Activated naive CD8-positive, alpha-beta T cell (primary cell): ENCODE data around the gene ECEL1.

Experiments
- H3K27ac Mint-ChIP-seq: one replicate; pipeline ENCODE4 v1.8.0; 2021; ENCODE audit warnings: mixed read lengths
- H3K27me3 Mint-ChIP-seq: one replicate; pipeline ENCODE4 v1.8.0; 2021; ENCODE audit warnings: mixed read lengths
- H3K36me3 Mint-ChIP-seq: one replicate; pipeline ENCODE4 v1.8.0; 2021; ENCODE audit warnings: mixed read lengths
- H3K4me1 Mint-ChIP-seq: one replicate; pipeline ENCODE4 v1.8.0; 2021; ENCODE audit warnings: low read depth, mixed read lengths
- H3K4me3 Mint-ChIP-seq: one replicate; pipeline ENCODE4 v1.8.0; 2021; ENCODE audit warnings: mild to moderate bottlenecking, mixed read lengths
- H3K9me3 Mint-ChIP-seq: one replicate; pipeline ENCODE4 v1.8.0; 2021; ENCODE audit warnings: low read depth, mixed read lengths

Gene ECEL1

DNA sequence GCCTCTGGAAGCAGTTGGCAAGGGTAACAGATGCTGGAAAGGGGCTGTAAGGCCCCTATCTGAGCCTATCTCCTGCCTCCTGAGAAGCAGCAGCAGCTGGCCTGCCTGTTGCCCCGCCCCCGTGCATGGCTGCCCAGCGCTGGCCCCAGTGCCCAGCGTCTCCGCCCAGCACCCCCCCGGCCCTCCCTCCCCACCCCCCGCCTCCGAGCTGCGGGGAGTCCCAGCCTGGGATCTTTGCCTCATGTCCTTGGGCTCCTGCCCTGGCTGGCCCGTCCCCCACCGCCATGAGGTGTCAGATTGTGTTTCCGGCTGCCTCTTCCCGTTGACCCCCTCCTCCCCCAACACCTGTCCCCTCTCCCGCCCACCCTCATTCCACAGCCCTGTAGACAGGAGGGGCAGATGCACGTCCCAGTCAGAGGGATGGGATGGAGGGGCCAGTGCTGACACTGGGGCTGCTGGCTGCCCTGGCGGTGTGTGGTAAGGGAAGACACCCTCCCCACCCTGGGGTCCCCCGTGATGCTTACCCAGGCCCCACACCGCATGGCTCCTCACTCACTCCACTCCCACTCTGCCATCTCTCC is 38.2 kb upstream of the ECEL1 start, which contains the start of gene CHRND:
Gene CHRND (plus strand): TSS at position 370 of the 581 bp plus-strand sequence. CDS start 56 bp downstream, at position 426.
- H3K9me3 Mint-ChIP-seq = no peaks in the 10 kb centered on the region
- H3K27ac Mint-ChIP-seq = no peak within 1 kb of the TSS
- no peaks in the 10 kb centered on the region for H3K36me3 Mint-ChIP-seq
- H3K4me1 Mint-ChIP-seq = peaks cover 19% of the 10 kb centered on the region
- peaks cover 6% of the 10 kb centered on the region for H3K27me3 Mint-ChIP-seq
- no peak within 1 kb of the TSS for H3K4me3 Mint-ChIP-seq

DNA sequence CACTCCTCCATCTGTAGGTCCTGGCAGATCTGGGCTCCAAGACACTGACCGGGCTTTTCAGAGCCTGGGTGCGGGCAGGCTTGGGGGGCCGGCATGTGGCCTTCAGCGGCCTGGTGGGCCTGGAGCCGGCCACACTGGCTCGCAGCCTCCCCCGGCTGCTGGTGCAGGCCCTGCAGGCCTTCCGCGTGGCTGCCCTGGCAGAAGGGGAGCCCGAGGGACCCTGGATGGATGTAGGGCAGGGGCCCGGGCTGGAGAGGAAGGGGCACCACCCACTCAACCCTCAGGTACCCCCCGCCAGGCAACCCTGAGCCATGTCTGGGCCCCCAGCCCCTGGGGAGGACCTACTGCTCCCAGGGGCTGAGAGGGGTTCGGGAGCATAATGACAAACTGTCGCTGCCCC is 37.6 kb upstream of the ECEL1 start:
- Mint-ChIP-seq H3K27me3 (peaks cover 6% of the 10 kb centered on the region), H3K4me1 (peaks cover 19% of the 10 kb centered on the region), H3K36me3 (no peaks in the 10 kb centered on the region), H3K9me3 (no peaks in the 10 kb centered on the region), H3K27ac (no peak overlapping the region), H3K4me3 (no peak overlapping the region)

DNA sequence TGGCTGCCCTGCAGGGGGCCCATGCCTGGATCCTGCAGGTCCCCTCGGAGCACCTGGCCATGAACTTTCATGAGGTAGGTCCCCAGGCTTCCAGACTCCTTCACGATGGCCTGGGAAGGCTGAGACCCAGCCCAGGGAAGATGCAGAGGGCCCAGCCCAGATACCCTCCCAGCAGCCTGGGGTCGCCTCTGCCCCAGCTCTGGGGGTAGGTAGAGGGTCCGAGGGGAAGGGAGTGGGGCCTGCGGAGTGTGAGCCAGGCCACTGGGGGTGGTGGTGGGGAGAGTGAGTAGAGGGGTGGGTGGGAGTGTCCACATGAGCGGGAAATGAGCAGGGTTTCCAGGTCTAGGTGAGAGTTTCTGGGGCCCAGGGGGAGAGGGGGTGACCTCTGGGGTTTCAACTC is 37.1 kb upstream of the ECEL1 start:
- H3K27ac Mint-ChIP-seq = no peak overlapping the region
- peaks cover 6% of the 10 kb centered on the region for H3K27me3 Mint-ChIP-seq
- H3K4me1 Mint-ChIP-seq = peaks cover 19% of the 10 kb centered on the region
- no peaks in the 10 kb centered on the region for H3K36me3 Mint-ChIP-seq
- no peaks in the 10 kb centered on the region for H3K9me3 Mint-ChIP-seq
- peak overlapping the region; percentile 27 for H3K4me3 Mint-ChIP-seq

DNA sequence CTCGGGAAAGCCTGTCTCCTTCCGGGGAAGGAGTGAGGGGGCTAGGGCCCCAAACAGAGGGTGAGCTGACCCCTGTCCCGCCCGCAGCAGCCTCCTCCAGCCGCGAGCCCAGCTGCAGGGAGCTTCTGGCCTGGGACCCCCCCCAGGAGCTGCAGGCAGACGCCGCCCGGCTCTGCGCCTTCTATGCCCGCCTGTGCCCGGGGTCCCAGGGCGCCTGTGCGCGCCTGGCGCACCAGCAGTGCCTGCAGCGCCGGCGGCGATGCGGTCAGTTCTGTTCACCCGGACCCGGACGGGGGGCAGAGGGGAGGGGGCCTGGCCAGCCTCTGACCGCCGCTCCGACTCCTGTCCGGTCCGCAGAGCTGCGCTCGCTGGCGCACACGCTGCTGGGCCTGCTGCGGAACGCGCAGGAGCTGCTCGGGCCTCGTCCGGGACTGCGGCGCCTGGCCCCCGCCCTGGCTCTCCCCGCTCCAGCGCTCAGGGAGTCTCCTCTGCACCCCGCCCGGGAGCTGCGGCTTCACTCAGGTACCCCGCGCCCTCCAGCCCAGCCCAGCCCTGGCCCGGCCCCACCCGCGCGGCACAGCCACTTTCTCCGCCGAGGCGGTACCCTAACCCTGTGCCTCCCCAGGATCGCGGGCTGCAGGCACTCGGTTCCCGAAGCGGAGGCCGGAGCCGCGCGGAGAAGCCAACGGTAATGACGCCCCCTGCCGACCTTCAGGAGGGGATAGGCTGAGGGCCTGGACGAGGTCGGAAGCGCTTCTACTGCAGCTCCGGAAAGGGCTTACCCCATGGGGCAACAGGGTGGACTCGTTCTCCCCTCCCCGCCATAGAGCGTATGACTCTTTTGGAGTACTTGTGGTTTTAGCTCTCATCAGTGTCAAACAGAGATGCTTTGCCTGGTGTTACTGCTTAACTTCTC is 36.3 kb upstream of the ECEL1 start:
- H3K9me3 Mint-ChIP-seq = no peaks in the 10 kb centered on the region
- no peak overlapping the region for H3K27ac Mint-ChIP-seq
- no peaks in the 10 kb centered on the region for H3K36me3 Mint-ChIP-seq
- H3K27me3 Mint-ChIP-seq = peaks cover 12% of the 10 kb centered on the region
- H3K4me3 Mint-ChIP-seq = peak overlapping the region; percentile 27
- peaks cover 15% of the 10 kb centered on the region for H3K4me1 Mint-ChIP-seq

DNA sequence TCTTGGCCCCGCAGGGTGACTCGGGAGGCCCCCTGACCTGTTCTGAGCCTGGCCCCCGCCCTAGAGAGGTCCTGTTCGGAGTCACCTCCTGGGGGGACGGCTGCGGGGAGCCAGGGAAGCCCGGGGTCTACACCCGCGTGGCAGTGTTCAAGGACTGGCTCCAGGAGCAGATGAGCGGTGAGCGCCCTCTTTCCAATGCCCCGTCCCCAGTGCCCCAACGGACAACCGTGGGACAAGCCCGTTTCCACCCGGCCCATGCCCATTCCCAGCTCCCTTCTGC is 35.7 kb upstream of the ECEL1 start:
- Mint-ChIP-seq H3K4me3 (peak overlapping the region; percentile 64), H3K27me3 (peaks cover 14% of the 10 kb centered on the region), H3K9me3 (no peaks in the 10 kb centered on the region), H3K27ac (no peak overlapping the region), H3K4me1 (peaks cover 9% of the 10 kb centered on the region), H3K36me3 (no peaks in the 10 kb centered on the region)

DNA sequence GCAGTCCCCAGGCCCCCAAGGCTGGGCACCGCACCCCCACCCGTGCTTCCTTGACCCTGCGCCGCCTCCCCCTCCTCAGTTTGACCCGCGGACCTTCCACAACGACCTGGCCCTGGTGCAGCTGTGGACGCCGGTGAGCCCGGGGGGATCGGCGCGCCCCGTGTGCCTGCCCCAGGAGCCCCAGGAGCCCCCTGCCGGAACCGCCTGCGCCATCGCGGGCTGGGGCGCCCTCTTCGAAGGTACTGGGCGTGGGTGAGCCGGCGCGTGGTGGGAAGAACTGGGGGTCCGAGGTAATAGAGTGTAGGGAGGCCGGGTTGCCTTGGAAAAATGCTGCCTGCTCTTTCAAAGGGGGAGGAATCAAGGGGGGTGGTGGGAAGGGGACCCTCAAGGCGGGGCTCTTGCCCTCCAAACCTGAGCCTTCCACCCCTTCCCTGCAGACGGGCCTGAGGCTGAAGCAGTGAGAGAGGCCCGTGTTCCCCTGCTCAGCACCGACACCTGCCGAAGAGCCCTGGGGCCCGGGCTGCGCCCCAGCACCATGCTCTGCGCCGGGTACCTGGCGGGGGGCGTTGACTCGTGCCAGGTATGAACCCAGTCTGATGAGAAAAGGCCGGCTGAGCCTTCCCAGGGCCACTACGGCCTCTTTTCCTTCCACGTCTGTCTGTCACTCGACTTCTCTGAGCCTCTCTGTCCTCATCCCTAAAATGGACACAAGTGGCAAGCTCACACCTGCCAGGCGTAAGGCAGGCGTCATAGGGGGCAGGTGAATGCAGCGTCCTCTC is 35.2 kb upstream of the ECEL1 start:
- Mint-ChIP-seq H3K4me1 (peaks cover 8% of the 10 kb centered on the region), H3K9me3 (no peaks in the 10 kb centered on the region), H3K4me3 (peak overlapping the region; percentile 64), H3K27me3 (peaks cover 12% of the 10 kb centered on the region), H3K27ac (no peak overlapping the region), H3K36me3 (no peaks in the 10 kb centered on the region)

DNA sequence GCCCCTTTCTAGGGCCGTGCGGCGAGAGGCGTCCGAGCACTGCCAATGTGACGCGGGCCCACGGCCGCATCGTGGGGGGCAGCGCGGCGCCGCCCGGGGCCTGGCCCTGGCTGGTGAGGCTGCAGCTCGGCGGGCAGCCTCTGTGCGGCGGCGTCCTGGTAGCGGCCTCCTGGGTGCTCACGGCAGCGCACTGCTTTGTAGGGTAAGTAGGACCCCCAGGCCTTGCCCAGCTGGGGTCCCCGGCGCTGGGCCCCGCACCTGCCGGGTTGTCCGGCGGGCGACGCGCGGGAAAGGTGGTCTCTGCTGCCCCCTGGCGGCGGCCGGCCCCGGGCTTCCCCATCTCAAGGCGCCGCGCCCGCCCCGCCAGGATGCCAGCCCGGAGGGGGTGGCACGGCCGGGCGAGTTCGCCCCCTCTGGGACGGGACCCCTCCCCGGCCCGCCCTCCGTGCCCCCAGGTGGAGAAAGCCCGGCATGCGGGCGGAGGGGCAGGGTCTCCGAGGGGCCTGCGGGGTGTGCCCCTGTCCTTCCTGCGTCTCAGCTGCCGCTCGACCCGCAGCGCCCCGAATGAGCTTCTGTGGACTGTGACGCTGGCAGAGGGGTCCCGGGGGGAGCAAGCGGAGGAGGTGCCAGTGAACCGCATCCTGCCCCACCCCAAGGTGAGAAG is 34.5 kb upstream of the ECEL1 start:
- Mint-ChIP-seq H3K4me3 (no peak overlapping the region), H3K36me3 (no peaks in the 10 kb centered on the region), H3K4me1 (peaks cover 8% of the 10 kb centered on the region), H3K27me3 (peaks cover 12% of the 10 kb centered on the region), H3K9me3 (no peaks in the 10 kb centered on the region), H3K27ac (no peak overlapping the region)

DNA sequence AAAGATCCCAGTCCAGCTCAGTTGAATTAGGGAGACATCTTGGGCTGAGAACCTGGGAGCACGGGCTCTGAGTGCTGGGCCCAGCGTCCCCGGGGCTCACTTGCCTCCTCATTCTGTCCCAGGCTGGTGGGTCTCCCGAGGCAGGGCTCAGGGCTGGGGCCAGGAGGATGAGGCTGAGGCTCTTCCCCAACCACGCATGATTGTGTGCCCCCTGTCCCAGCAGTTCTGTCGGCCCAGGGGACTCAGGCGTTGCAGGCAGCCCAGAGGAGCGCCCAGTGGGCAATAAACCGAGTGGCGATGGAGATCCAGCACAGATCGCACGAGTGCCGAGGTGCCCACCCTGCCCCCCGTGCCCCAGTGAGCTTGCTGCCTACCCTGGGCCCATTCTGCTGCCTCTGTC is 33.5 kb upstream of the ECEL1 start:
- Mint-ChIP-seq H3K9me3 (no peaks in the 10 kb centered on the region), H3K4me1 (peaks cover 8% of the 10 kb centered on the region), H3K27ac (no peak overlapping the region), H3K36me3 (no peaks in the 10 kb centered on the region), H3K4me3 (peak overlapping the region; percentile 80), H3K27me3 (peaks cover 12% of the 10 kb centered on the region)

DNA sequence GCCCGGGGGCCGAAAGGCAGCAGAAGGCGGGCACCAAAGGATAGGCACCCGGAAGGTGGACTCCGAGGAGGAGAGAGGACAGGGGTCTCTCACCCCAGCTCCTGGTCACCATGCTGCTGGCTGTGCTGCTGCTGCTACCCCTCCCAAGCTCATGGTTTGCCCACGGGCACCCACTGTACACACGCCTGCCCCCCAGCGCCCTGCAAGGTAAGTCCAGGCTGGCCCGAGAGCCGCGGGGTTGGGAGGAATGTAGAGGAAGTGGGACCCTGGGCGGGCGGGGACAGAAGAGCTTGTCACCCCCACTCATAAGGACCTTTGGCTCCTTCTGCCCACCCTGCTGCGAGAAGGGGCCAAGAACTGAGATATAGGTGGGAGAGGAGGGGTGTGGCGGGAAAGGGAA is 32.9 kb upstream of the ECEL1 start:
- Mint-ChIP-seq H3K4me1 (peaks cover 8% of the 10 kb centered on the region), H3K27me3 (peaks cover 12% of the 10 kb centered on the region), H3K9me3 (no peaks in the 10 kb centered on the region), H3K27ac (no peak overlapping the region), H3K4me3 (no peak overlapping the region), H3K36me3 (no peaks in the 10 kb centered on the region)

DNA sequence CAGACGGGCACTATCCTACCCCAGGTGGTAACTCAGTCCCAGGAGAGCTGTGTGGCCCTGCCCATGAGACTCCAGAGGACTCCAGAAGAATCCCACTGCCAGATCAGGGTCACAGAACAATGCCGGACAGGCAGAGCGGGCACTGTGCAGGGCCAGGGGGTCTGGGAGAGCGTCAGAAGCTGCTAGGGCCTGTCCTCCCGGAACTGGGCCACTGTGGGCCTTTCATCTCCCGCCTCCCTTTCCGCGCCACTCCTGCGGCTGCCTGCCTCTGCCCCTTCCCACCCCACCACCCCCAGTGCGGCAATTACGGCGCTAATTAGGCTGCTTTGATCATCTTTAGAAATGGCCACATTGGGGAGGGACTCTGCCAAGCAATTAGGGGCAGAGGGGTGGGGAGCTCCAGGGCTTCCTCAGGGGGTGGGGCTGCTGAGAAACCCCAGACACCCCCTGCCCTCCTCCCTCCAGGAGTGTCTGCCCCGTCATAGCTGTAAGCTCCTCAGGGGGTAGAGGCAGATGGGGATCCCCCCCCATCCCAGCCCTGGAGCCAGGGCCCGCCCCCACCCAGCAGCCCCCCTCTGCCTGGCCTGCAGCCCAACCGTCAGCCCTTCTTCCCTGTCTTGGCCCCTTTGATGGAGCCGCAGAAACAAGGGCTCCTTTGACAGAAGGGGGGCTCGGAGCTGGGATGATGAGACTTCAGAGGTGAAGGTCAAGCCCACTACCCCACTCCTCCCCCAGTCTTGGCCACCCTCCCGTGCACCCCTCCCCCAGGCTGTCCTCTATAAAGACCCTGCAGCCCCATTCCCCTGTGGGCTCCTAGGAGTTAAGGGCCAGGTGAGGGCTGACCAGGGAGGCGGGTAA is 32.2 kb upstream of the ECEL1 start, which contains the start of gene PRSS56:
Gene PRSS56 (plus strand): TSS at position 808 of the 858 bp plus-strand sequence. CDS start 211 bp downstream, outside the sequence.
- Mint-ChIP-seq H3K36me3 (no peaks in the 10 kb centered on the region), H3K27me3 (peaks cover 12% of the 10 kb centered on the region), H3K9me3 (no peaks in the 10 kb centered on the region), H3K4me3 (no peak within 1 kb of the TSS), H3K4me1 (peaks cover 8% of the 10 kb centered on the region), H3K27ac (no peak within 1 kb of the TSS)

DNA sequence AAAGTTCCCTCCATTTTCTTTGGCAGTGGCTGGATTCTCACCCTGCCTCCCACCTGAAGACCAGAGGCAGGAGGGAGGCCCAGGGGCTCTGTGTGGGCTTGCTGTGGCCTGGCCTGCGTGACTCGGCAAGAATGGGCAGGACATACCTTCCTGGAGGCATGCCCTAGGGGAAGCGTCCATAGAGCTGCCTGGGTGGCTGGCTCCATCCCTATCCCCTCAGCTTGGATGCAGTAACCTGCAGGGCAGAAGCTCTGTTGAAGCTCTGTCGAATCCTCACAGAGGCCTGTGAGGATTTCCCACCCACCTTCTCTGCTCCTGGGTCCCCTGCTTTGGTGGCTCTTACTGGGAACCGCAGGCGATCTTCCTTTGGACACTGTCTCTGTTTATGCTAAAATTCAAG is 31.2 kb upstream of the ECEL1 start:
- Mint-ChIP-seq H3K27ac (no peak overlapping the region), H3K4me3 (no peak overlapping the region), H3K9me3 (no peaks in the 10 kb centered on the region), H3K4me1 (peaks cover 6% of the 10 kb centered on the region), H3K27me3 (peaks cover 10% of the 10 kb centered on the region), H3K36me3 (no peaks in the 10 kb centered on the region)

DNA sequence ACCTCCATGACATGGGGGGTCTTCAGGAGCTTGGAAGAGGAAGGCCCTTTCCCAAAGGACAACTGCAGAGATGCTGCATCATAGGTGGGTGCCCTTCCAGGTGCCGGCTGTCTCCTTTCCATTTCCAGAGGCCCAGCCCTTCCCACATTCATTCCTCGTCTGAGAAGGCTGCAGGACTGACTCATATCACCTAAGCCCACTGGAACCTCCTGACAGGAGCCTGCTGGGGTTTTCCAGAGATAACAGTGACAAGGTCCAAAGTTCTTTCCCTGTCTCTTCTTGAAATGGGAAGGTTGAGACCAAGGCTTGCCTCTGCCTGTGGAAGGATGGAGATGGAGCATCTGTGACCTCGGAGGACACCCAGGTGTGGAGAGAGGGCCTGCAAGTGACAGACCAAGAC is 28.9 kb upstream of the ECEL1 start:
- H3K9me3 Mint-ChIP-seq = no peaks in the 10 kb centered on the region
- H3K36me3 Mint-ChIP-seq = no peaks in the 10 kb centered on the region
- no peak overlapping the region for H3K4me3 Mint-ChIP-seq
- peaks cover 10% of the 10 kb centered on the region for H3K27me3 Mint-ChIP-seq
- peaks cover 2% of the 10 kb centered on the region for H3K4me1 Mint-ChIP-seq
- H3K27ac Mint-ChIP-seq = no peak overlapping the region

DNA sequence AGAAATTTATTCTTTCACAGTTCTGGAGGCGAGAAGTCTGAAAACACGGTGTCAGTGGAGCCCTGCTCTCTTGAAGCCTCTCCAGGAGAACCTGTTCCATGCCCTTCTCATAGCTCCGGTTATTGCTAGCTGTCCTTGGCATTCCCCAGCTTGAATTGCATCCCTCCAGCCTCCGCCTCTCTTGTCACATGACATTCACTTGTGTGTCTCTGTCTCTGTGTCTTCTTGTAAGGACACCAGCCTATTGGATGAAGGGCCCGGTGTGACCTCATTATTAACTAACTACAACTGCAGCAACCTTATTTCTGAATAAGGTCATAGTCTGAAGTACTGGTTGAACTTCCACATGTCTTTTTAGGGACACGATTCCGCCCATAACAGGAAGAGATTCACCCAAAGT is 28.0 kb upstream of the ECEL1 start:
- Mint-ChIP-seq H3K4me3 (no peak overlapping the region), H3K4me1 (no peaks in the 10 kb centered on the region), H3K27me3 (peaks cover 8% of the 10 kb centered on the region), H3K9me3 (no peaks in the 10 kb centered on the region), H3K27ac (no peak overlapping the region), H3K36me3 (no peaks in the 10 kb centered on the region)

DNA sequence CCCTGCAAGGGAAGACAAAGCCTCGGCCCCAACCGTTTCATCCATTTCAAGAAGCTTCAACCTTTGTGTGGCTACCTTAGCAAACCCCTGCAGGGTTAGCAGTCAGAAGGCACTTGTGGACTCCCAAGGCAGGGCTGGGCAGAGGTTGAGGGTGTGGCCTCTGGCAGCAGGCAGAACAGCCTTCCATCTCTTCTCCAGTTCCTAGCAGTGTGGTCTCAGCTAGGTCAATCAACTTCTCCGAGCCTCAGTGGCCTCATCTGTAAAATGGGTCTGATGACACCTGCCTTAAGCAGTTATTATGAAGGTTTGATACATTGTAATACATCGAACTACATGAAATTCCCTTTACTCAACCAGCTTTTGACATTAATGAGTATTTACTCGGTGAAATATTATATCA is 25.7 kb upstream of the ECEL1 start:
- Mint-ChIP-seq H3K27me3 (no peaks in the 10 kb centered on the region), H3K27ac (no peak overlapping the region), H3K4me1 (no peaks in the 10 kb centered on the region), H3K36me3 (no peaks in the 10 kb centered on the region), H3K4me3 (no peak overlapping the region), H3K9me3 (no peaks in the 10 kb centered on the region)
